NCI-H2227 (cell line): ENCODE measurements around the gene GDPGP1.

Experiments
- DNase-seq: peaks from one replicate; lab custom pipeline; 2025; ENCODE audit not compliant: unreplicated experiment; lab: John Stamatoyannopoulos, UW

GDPGP1 gene

DNA sequence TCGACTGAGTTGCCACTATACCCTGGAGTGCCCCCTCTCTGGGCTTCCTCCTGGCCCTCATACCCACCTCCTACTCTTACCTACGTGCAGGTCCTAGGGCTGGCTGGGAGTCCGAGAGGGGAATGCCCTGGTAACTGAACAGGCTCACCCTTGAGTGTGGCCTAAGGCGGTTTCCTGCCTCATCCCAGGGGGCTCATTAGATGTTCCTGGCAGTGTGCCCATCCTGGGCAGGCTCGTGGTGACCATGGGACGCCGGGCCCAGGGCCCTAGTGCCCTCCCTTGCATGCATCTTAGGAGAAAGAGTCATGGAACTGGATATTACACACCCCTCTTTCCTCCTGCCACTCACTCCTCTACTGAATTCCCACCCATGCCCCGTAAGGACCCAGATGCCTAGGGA lies 30.1 kb upstream of the GDPGP1 start:
- DNase-seq: peak; percentile 18

GRCh38 chr15:90205050-90205848 lies 28.8 kb upstream of the GDPGP1 start:
- no peak for DNase-seq

DNA sequence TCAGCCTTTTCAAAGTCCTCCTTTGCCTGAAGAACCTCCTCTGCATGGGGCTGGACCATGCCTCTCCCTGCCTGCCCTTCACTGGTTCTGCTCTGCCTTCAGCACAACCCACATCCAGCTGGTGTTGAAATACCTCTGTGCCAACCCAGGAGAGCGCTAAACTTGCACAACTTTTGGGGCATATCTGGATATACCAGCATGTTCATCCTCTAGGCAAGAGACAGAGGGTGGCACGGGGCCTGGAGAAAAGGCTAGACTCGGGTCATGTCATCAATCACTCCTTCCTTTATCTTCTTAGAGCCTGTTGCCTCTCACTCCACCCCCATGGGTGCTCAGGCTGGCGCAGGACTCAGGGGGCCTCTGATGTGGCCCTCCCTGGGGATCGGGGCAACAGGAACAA lies 28.1 kb upstream of the GDPGP1 start:
- no peak for DNase-seq

DNA sequence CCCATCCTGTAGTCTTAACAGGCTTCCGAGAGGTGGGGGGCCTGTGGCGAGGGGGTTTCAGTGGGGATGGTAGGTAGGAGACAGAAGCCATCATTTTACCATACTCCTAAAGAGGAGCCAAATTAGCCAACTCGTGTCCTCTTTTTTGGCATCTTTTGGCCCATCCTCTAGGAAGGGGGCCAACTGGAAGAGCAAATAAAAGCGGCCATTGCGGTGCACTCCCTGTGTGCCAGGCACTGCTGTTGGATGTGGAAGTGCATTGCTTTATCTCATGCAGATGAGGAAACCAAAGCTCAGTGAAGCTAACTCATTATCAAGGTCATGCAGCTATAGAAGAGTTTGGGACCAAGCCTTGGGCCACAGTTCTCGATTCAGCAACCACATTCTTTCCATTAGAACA lies 26.8 kb upstream of the GDPGP1 start:
- no peak for DNase-seq

GRCh38 chr15:90208356-90208755 lies 25.7 kb upstream of the GDPGP1 start:
- no peak for DNase-seq

DNA sequence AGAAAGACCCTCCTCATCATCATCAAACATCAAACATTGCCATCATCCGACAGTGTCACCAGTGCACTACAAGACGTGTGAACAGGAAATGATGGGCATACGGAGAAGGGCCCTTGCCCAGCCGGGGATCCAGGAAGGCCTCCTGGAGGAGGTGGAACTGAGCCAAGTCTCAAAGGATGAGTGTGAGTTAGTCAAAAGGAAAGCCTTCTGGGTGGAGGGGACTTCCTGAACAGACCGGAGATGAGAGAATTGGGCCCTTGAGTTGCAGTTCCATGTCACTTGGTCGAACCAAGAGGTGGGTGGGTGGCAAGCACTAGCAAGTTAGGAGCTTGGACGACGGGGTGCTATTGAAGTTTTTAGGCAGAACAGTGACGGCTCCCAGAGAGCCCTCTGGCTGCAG lies 24.4 kb upstream of the GDPGP1 start:
- no peak for DNase-seq

- DNase-seq: no peak
Observed at GRCh38 chr15:90210593-90210992, 23.4 kb upstream of the GDPGP1 start.

- no peak for DNase-seq
Observed at GRCh38 chr15:90211009-90211408, 23.0 kb upstream of the GDPGP1 start.

DNA sequence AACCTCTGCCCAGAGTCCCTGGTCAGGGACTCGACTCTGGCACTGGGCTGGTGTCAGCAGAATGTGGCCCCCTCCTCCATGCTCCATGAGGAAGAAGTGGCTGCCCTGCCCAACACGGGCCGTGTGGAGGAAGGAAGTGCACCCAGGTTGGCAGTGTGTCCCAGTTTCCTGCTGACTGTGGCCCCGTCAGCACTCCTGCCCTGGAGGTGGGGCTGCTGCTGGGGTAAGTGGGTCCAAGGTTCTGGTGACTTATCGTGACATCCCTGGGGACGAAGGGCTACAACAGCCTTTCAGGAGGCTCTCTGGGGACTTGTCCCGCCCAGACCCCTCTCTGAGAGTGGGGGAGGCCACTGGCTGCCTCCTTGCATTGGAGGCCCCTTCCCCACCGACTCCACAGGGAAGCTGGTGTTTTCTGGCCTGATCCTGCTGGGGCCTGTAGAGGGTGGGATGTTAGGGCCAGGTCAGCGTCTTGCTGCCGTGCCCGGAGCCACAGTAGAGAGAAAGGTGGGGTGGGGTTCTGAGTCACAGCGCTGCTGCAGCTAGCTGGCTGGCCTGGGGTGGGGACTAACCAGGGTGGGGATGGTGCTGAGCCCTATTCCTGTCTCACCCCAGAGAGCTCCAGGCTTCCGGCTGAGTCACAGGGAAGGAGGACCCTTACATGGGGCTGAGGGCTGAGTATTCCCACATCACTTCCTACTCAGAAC lies 22.4 kb upstream of the GDPGP1 start:
- DNase-seq: no peak

DNA sequence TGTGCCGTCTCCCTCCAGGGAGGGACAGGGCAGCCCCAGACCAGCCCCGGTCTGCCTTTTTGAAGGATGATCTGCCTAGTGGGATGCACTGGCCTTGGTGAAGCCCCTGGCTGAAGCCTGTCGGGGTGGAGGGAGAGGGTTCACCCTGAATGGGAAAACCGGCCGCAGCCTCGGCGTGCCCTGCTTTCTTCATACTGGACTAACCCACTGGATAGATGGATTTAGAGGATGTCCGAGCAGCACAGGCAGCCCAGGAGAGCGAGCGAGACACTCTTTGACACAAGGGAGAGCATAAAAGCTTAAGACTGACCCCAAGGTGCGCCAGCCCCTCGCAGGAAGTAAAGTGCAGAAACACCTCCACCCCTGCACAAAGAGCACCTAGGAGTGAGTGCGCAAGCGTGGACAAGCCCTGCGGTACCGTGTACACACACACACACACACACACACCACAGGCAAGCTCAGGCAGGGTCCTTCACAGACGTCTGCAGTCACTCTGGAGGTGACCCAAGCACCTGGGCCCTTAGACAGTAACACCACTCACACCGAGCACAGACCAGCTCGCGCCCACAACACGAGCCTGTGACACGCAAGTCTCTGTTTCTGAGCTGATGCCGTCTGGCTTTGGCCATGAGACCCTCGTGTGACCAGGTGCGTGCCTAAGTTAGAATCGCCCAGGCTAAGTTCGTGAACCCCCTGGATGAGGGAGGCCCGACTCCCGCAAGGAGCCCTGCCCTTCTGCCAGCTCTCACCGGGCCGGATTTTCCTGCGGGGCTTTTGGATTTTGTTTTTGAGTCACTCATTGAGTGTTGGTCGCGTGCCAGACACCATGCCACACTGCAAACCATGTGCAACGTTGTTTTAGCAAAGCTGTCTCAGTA lies 21.5 kb upstream of the GDPGP1 start:
- DNase-seq: no peak

DNA sequence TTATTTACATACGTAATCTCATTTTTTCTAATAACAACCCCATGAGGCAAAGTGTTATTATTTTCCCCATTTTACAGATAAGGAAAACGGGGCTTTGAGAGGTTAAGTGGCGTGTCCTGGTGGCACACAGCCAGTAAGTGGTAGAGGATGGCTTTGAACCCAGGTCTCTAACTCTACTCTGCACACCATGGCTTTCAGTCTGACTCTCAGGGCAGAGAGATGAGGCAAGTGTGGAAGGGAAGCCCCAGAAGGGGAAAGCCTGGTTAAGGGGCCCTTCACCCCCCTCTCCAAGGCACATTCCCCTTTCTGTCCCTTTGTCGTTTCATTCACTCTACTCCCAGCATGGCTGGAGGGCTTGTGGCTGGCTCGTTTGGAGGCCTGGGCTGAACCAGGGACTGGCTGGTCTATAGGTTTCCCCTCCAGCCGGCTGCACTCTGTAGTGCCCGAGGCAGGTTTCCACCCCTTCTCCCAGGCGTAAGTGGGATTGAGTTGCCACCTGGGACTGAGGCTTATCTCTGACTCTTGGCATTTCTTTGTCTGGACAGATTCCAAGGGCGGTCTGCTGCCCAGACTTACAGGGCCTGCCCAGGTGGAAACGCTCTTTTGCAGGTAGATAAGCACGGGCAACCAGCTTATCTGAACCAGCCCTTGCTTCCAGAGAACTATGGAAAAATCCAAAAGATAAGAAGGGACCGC lies 20.7 kb upstream of the GDPGP1 start:
- DNase-seq: no peak

- DNase-seq: no peak
Observed at GRCh38 chr15:90213818-90214204, 20.2 kb upstream of the GDPGP1 start.

- no peak for DNase-seq
Observed at GRCh38 chr15:90214553-90215196, 19.3 kb upstream of the GDPGP1 start.

- no peak for DNase-seq
Observed at GRCh38 chr15:90217671-90218394, 16.2 kb upstream of the GDPGP1 start.

DNA sequence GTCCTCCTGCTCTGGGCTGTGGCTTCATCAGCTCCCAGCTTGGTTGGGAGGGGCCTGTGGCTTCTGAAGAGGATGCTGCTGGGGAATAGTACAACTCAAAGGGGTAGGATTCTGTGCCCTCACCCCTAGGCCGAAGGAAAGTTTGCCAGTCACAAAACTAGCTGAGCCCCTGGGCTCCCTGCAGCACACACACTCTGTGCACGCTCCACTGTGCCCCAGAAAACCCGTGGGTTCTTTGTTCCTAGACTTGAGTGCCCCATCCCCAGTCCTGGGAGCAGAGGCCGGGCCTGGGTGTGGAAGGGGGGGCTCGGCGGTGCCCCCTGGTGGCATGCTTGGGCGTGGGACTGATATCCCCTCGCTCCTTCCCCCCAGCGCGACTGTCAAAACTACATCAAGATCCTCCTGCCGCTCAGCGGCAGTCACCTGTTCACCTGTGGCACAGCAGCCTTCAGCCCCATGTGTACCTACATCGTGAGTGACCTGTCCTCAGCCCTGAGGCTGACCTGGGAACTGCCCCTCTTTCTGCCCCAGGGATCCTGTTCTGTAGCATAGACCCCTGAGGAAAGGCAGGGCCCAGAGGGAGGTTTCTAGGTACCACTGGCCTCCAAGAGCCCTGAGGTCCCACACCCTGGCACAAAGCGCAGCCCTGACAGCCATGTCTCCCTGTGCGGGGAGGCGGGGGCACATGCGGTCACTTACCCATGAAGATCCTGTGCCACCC lies 14.4 kb upstream of the GDPGP1 start:
- DNase-seq: peak; percentile 29

GRCh38 chr15:90221246-90221900 lies 12.6 kb upstream of the GDPGP1 start:
- DNase-seq: peak; percentile 35

GRCh38 chr15:90222547-90222946 lies 11.5 kb upstream of the GDPGP1 start:
- DNase-seq: no peak

DNA sequence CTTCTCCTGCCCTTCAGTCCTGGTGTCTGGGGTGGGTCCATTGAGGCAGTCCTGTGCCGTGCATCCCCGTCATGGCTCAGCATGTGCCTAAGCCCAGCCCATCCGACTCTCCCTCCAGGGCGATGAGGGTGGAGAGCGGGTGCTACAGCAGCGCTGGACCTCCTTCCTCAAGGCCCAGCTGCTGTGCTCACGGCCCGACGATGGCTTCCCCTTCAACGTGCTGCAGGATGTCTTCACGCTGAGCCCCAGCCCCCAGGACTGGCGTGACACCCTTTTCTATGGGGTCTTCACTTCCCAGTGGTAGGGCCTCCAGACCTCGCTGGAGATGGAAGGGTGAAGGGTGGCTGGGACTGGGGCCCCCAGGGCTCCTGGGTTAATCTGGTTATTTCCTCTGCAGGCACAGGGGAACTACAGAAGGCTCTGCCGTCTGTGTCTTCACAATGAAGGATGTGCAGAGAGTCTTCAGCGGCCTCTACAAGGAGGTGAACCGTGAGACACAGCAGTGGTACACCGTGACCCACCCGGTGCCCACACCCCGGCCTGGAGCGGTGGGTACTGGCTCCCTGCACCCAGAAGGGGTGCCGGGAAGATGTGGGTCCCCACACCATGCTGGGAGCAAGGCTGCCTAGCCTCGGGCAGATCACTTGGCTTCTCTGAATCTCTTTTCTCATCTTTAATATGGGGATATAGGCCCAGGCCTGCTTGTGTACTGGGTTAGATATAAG lies 10.4 kb upstream of the GDPGP1 start:
- no peak for DNase-seq
